ENCODE measurements around the gene GRB10.

The GRB10 gene

GRCh38 chr7:50782375-50783208 lies at the start of gene GRB10:
Gene GRB10, minus strand, starts transcription at chr7:50782896. Its CDS starts 50,574 bp downstream, at chr7:50732322.
- peaks cover 15% of the 10 kb centered on the region; the same call in 1 of the 2 replicates for H3K4me1 ChIP-seq (ENCODE audit: insufficient read depth, low read length)
- no peaks in the 10 kb centered on the region; the same call in 1 of the 2 replicates for H3K9me3 ChIP-seq (ENCODE audit: control insufficient read depth, insufficient read depth, low read length)
- H3K36me3 ChIP-seq (ENCODE audit: insufficient read depth, low read length): peaks cover 3% of the 10 kb centered on the region; the same call in 1 of the 2 replicates
- H3K9ac ChIP-seq (ENCODE audit: low read depth, low read length): peak within 1 kb of the TSS; percentile 58; the same call in 1 of the 2 replicates

DNA sequence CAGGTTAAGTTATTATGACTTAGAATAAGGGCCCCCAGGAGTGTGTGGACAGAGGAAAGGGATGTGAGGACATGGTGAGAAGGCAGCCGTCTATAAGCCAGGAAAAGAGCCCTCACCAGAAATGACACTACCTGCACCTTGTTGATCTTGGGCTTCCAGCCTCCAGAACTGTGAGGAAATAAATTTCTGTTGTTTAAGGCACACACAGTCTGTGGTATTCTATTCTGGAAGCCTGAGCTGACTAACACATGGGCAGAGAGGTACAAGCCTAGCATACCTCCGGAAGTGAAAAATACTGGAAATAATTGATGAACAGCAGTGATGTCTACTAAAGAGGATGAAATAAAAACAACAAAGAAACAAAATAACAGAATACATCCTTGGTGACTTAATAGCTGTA lies 46.1 kb upstream of the GRB10 start:
- Histone ChIP-seq H3K36me3 (ENCODE audit: insufficient read depth, low read length) (no peaks in the 10 kb centered on the region), H3K4me1 (ENCODE audit: insufficient read depth, low read length) (peaks cover 18% of the 10 kb centered on the region), H3K9ac (ENCODE audit: low read depth, low read length) (no peak overlapping the region), H3K9me3 (ENCODE audit: control insufficient read depth, insufficient read depth, low read length) (no peaks in the 10 kb centered on the region)

DNA sequence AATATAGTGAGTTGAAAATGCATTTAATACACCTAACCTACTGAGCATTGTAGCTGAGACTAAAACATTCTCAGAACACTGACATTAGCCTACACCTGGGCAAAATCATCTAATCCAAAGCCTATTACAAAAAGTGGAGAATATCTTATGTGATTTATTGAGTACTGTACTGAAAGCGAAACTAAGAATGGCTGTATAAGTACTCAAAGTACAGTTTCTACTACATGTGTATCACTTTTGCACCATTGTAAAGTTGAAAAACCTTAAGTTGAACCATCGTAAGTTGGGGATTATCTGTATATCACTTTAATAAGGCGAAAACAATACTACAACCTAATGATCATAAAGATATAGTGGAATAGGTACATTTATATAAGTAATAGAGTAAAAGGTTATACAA lies 45.4 kb upstream of the GRB10 start:
- peaks cover 19% of the 10 kb centered on the region for H3K4me1 ChIP-seq (ENCODE audit: insufficient read depth, low read length)
- H3K36me3 ChIP-seq (ENCODE audit: insufficient read depth, low read length): no peaks in the 10 kb centered on the region
- H3K9me3 ChIP-seq (ENCODE audit: control insufficient read depth, insufficient read depth, low read length): no peaks in the 10 kb centered on the region; the same call in 1 of the 2 replicates
- H3K9ac ChIP-seq (ENCODE audit: low read depth, low read length): no peak overlapping the region

- no peaks in the 10 kb centered on the region; the same call in 1 of the 2 replicates for H3K9me3 ChIP-seq (ENCODE audit: control insufficient read depth, insufficient read depth, low read length)
- no peak overlapping the region for H3K9ac ChIP-seq (ENCODE audit: low read depth, low read length)
- H3K4me1 ChIP-seq (ENCODE audit: insufficient read depth, low read length): peaks cover 24% of the 10 kb centered on the region
- H3K36me3 ChIP-seq (ENCODE audit: insufficient read depth, low read length): no peaks in the 10 kb centered on the region
Measured at GRCh38 chr7:50827281-50827680, 44.6 kb upstream of the GRB10 start.

- Histone ChIP-seq H3K9ac (ENCODE audit: low read depth, low read length) (no peak overlapping the region), H3K4me1 (ENCODE audit: insufficient read depth, low read length) (peaks cover 25% of the 10 kb centered on the region)
Measured at GRCh38 chr7:50826371-50827172, 43.9 kb upstream of the GRB10 start.

GRCh38 chr7:50825465-50825864 lies 42.8 kb upstream of the GRB10 start:
- Histone ChIP-seq H3K36me3 (ENCODE audit: insufficient read depth, low read length) (no peaks in the 10 kb centered on the region), H3K9ac (ENCODE audit: low read depth, low read length) (no peak overlapping the region), H3K4me1 (ENCODE audit: insufficient read depth, low read length) (peaks cover 28% of the 10 kb centered on the region), H3K9me3 (ENCODE audit: control insufficient read depth, insufficient read depth, low read length) (no peaks in the 10 kb centered on the region; the same call in 1 of the 2 replicates)

More at GRCh38 chr7:50826371-50827172, 43.9 kb upstream of the GRB10 start:
- no peaks in the 10 kb centered on the region; the same call in 1 of the 2 replicates for H3K9me3 ChIP-seq (ENCODE audit: control insufficient read depth, insufficient read depth, low read length)
- H3K36me3 ChIP-seq (ENCODE audit: insufficient read depth, low read length): no peaks in the 10 kb centered on the region

DNA sequence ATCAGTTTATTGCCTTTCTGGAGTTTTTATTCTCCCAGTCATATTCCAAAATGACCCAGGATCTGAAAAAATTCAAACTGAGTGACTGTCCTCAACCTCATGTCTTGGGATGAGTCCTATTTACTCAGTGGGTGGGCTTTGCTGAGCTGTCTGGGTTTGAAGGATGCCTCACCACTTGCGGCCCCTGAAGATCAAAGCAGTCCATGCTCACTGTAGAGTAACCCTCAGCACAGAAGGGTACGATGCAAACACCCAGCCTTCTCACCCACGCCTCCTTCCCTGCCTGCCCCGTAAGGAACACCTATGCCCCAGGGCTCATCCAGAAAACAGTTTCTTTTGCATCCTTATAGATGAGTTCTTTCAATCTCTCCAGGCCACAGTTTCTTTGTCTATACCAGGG lies 42.2 kb upstream of the GRB10 start:
- Histone ChIP-seq H3K36me3 (ENCODE audit: insufficient read depth, low read length) (no peaks in the 10 kb centered on the region), H3K9me3 (ENCODE audit: control insufficient read depth, insufficient read depth, low read length) (no peaks in the 10 kb centered on the region; the same call in 1 of the 2 replicates), H3K9ac (ENCODE audit: low read depth, low read length) (no peak overlapping the region), H3K4me1 (ENCODE audit: insufficient read depth, low read length) (peaks cover 28% of the 10 kb centered on the region)

- Histone ChIP-seq H3K4me1 (ENCODE audit: insufficient read depth, low read length) (peaks cover 28% of the 10 kb centered on the region), H3K36me3 (ENCODE audit: insufficient read depth, low read length) (no peaks in the 10 kb centered on the region), H3K9ac (ENCODE audit: low read depth, low read length) (no peak overlapping the region), H3K9me3 (ENCODE audit: control insufficient read depth, insufficient read depth, low read length) (no peaks in the 10 kb centered on the region; the same call in 1 of the 2 replicates)
Measured at GRCh38 chr7:50822706-50823105, 40.0 kb upstream of the GRB10 start.

- Histone ChIP-seq H3K9ac (ENCODE audit: low read depth, low read length) (no peak overlapping the region), H3K9me3 (ENCODE audit: control insufficient read depth, insufficient read depth, low read length) (no peaks in the 10 kb centered on the region; the same call in 1 of the 2 replicates), H3K36me3 (ENCODE audit: insufficient read depth, low read length) (no peaks in the 10 kb centered on the region), H3K4me1 (ENCODE audit: insufficient read depth, low read length) (peaks cover 27% of the 10 kb centered on the region)
Measured at GRCh38 chr7:50822110-50822509, 39.4 kb upstream of the GRB10 start.

DNA sequence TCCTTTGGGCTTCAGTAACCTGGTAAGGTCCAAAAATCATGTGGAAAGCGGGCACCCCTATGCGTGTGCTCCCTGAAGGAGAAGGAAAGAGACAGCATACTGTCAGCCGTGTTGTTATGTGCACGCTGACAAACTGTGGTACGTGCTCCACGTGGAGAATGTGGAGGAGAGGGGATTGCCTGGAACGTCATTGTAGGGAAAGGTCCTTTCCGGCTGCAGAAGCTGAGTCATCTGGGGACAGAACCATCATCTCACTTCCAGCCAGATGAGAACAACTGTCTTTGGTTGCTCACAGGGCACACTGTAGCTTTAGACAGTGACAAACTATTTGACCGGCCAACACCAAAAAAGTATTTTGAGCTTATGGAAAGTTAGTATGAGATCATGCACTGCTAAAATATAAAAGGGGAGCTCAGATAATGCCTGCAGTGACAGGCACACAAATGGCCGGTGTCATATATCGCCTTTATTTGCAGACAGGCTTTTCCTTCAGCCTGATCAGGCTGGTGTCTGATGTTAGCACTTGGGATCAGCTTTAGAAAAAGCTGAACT lies 38.8 kb upstream of the GRB10 start:
- Histone ChIP-seq H3K36me3 (ENCODE audit: insufficient read depth, low read length) (no peaks in the 10 kb centered on the region), H3K4me1 (ENCODE audit: insufficient read depth, low read length) (peaks cover 21% of the 10 kb centered on the region), H3K9ac (ENCODE audit: low read depth, low read length) (no peak overlapping the region), H3K9me3 (ENCODE audit: control insufficient read depth, insufficient read depth, low read length) (no peaks in the 10 kb centered on the region; the same call in 1 of the 2 replicates)

- Histone ChIP-seq H3K9me3 (ENCODE audit: control insufficient read depth, insufficient read depth, low read length) (no peaks in the 10 kb centered on the region; the same call in 1 of the 2 replicates), H3K36me3 (ENCODE audit: insufficient read depth, low read length) (no peaks in the 10 kb centered on the region), H3K9ac (ENCODE audit: low read depth, low read length) (no peak overlapping the region), H3K4me1 (ENCODE audit: insufficient read depth, low read length) (peaks cover 19% of the 10 kb centered on the region)
Measured at GRCh38 chr7:50818324-50818723, 35.6 kb upstream of the GRB10 start.

DNA sequence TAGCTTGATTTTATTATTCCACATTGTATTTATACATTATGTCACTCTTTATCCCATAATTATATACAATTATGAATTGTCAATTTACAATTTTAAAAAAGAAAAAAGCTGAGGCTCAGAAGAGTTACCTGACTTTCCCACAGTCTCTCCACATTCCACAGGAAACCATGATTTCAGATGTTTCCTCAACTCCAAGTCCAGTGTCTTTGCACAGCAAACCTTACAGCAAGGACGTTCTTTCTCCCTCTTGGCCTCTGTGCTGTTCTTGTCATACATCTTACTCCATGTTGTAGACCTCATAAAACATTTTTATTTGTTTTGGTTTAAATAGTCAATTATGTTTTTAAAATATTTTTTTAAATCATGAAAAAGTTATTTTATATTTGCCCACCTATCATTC lies 34.9 kb upstream of the GRB10 start:
- Histone ChIP-seq H3K4me1 (ENCODE audit: insufficient read depth, low read length) (peaks cover 21% of the 10 kb centered on the region), H3K9ac (ENCODE audit: low read depth, low read length) (no peak overlapping the region), H3K9me3 (ENCODE audit: control insufficient read depth, insufficient read depth, low read length) (no peaks in the 10 kb centered on the region), H3K36me3 (ENCODE audit: insufficient read depth, low read length) (no peaks in the 10 kb centered on the region)

DNA sequence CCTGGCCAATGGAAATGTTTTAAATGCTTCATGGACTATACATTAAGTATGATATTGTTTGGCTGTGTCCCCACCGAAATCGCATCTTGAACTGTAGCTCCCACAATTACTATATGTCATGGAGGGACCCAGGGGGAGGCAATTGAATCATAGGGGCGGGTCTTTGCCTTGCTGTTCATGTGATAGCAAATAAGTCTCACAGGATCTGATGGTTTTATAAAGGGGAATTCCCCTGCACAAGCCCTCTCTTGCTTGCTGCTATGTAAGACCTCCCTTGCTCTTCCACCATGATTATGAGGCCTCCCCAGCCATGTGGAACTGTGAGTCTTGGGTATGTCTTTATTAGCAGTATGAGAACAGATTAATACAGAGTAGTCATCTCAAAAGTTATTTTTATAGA lies 32.4 kb upstream of the GRB10 start:
- no peak overlapping the region for H3K9ac ChIP-seq (ENCODE audit: low read depth, low read length)
- peaks cover 23% of the 10 kb centered on the region for H3K4me1 ChIP-seq (ENCODE audit: insufficient read depth, low read length)
- H3K36me3 ChIP-seq (ENCODE audit: insufficient read depth, low read length): no peaks in the 10 kb centered on the region
- no peaks in the 10 kb centered on the region for H3K9me3 ChIP-seq (ENCODE audit: control insufficient read depth, insufficient read depth, low read length)

DNA sequence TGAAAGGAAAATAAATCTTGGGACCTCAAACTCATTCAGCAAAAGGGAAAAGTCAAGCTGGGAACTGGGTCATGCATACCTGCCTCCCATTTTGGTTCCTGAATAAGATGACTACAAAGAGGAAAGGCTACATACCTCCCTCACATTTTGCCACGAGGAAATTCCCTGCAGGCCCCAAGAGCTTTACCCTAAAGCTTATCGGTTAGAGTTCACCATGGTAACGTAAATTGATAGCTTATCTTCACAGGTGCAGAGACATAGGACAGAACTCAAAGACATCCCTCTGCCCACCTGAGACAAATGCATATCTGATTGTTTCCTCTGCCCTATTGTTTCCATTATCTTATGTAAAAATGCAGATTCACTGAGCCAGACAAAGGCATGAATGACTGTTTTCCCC lies 31.5 kb upstream of the GRB10 start:
- peaks cover 23% of the 10 kb centered on the region for H3K4me1 ChIP-seq (ENCODE audit: insufficient read depth, low read length)
- H3K9me3 ChIP-seq (ENCODE audit: control insufficient read depth, insufficient read depth, low read length): no peaks in the 10 kb centered on the region
- no peak overlapping the region for H3K9ac ChIP-seq (ENCODE audit: low read depth, low read length)

More for the DNA sequence above, 31.5 kb upstream of the GRB10 start:
- H3K36me3 ChIP-seq (ENCODE audit: insufficient read depth, low read length): no peaks in the 10 kb centered on the region

Measured in ES-I3 (cell line).